NB4 (cell line): ENCODE results near the gene FAM9B.

Experiments used
- CTCF ChIP-seq: IDR thresholded peaks from one replicate; pipeline ENCODE4 v1.5.1; 2012; ENCODE audit warnings: low read depth, low read length
- MAX ChIP-seq: IDR thresholded peaks from 2 replicates; pipeline ENCODE4 v1.6.1; 2011; ENCODE audit warnings: low read depth, low read length
- MYC ChIP-seq: IDR thresholded peaks from 2 replicates; pipeline ENCODE4 v1.6.1; 2011; ENCODE audit warnings: low read depth, low read length
- POLR2A ChIP-seq: IDR thresholded peaks from 2 replicates; pipeline ENCODE4 v1.6.1; 2011; ENCODE audit warnings: mild to moderate bottlenecking; ENCODE audit not compliant: insufficient read length; ENCODE audit errors: extremely low read depth

- TF ChIP-seq CTCF: no peak
- no peak for TF ChIP-seq MYC
- TF ChIP-seq MAX: no peak
- no peak for TF ChIP-seq POLR2A
Observed at GRCh38 chrX:8981723-8982122, 52.2 kb downstream of the FAM9B start.
